ENCODE measurements around the gene COL20A1.

DNA sequence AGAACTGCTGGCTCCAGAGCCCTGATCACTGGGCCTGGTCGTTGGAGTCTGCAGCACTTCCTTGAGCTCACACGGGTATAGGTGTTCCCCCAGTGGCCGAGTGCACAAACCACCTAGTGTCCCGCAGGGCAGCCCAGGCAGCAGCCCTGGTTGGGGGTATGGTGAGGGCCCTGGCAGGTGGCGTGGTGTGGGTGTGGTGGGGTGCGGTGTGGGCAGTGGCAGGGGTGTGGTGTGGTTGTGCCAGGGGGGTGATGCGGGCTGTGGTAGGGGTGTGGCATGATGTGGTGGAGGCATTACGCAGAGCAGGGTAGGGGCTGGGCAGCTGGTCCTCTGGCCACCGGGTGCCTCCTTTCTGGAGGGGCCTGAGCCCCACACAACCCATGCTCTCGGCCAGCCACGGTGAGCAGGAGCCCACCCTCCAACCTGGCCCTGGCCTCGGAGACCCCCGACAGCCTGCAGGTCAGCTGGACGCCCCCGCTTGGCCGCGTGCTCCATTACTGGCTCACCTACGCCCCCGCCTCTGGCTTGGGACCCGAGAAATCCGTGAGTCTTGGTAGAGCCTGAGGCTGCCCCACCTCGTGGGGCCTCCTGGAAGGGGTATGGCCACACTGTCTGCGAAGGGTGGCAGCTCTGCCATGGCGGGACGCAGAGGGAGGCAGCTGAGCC, 20.5 kb downstream of the COL20A1 start:
- TF ChIP-seq, protein P1, sequence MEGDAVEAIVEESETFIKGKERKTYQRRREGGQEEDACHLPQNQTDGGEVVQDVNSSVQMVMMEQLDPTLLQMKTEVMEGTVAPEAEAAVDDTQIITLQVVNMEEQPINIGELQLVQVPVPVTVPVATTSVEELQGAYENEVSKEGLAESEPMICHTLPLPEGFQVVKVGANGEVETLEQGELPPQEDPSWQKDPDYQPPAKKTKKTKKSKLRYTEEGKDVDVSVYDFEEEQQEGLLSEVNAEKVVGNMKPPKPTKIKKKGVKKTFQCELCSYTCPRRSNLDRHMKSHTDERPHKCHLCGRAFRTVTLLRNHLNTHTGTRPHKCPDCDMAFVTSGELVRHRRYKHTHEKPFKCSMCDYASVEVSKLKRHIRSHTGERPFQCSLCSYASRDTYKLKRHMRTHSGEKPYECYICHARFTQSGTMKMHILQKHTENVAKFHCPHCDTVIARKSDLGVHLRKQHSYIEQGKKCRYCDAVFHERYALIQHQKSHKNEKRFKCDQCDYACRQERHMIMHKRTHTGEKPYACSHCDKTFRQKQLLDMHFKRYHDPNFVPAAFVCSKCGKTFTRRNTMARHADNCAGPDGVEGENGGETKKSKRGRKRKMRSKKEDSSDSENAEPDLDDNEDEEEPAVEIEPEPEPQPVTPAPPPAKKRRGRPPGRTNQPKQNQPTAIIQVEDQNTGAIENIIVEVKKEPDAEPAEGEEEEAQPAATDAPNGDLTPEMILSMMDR (IDR thresholded peaks at IDR 0.05), result no peak
- TF ChIP-seq POLR2A (IDR thresholded peaks at IDR 0.05) (no peak), POLR2AphosphoS5 (IDR thresholded peaks at IDR 0.05; ENCODE audit: insufficient read depth in 1 of 2, low read depth in 1 of 2) (no peak)

Data from vagina (tissue), 2 donors.